ENCODE results near the gene TMEM200B.
"Not testable (repeated sequence)": the region's sequence is repeated elsewhere in the genome, so short reads cannot be mapped to it uniquely, and the experiment has no call there.

GRCh38 chr1:29079916-29080629 is 43.6 kb downstream of the TMEM200B start:
- TF ChIP-seq CTCF, POLR2A (IDR thresholded peaks at IDR 0.05): not testable (repeated sequence)

Measured in heart left ventricle (tissue), 13 donors.